Pulmonary artery endothelial cell (primary cell): Measurements from ENCODE around the gene SYMPK. TPM values are rescaled to one million over a fixed set of nuclear protein-coding genes. Genes with fewer than 3 reads are reported as not detected.

Experiments used
- DNase-seq: peaks from one replicate; pipeline ENCODE4 v3.0.0-alpha.2; 2011; ENCODE audit warnings: low read depth, low spot score
- total RNA-seq: library from RNA; depleted of rRNA; stranded (reverse); fragments of >200 nt; gene quantifications from 2 replicates; pipeline ENCODE4 v1.2.3, GENCODE V29; 2014

Gene SYMPK
- total RNA-seq, 1 donor from 2014 or later = 34.1 TPM

GRCh38 chr19:45825263-45825605, 37.7 kb downstream of the SYMPK start:
- no peak for DNase-seq

GRCh38 chr19:45824531-45825262, 38.2 kb downstream of the SYMPK start:
- no peak for DNase-seq

GRCh38 chr19:45824041-45824471, 38.9 kb downstream of the SYMPK start:
- no peak for DNase-seq

GRCh38 chr19:45823182-45823581, 39.8 kb downstream of the SYMPK start:
- no peak for DNase-seq

GRCh38 chr19:45822716-45823115, 40.2 kb downstream of the SYMPK start:
- no peak for DNase-seq

- DNase-seq = no peak
Measured at GRCh38 chr19:45821570-45821969, 41.4 kb downstream of the SYMPK start.

GRCh38 chr19:45821103-45821521, 41.8 kb downstream of the SYMPK start:
- DNase-seq = no peak

- DNase-seq = no peak
Measured at GRCh38 chr19:45820413-45821102, 42.4 kb downstream of the SYMPK start.

- no peak for DNase-seq
Measured at GRCh38 chr19:45819769-45820168, 43.2 kb downstream of the SYMPK start.

GRCh38 chr19:45817725-45818301, 45.1 kb downstream of the SYMPK start:
- DNase-seq = no peak

- peak; percentile 73 for DNase-seq
Measured at GRCh38 chr19:45817010-45817724, 45.8 kb downstream of the SYMPK start.

GRCh38 chr19:45816236-45817009, 46.5 kb downstream of the SYMPK start:
- no peak for DNase-seq

- no peak for DNase-seq
Measured at GRCh38 chr19:45815481-45816216, 47.3 kb downstream of the SYMPK start.

- DNase-seq = no peak
Measured at GRCh38 chr19:45814851-45815480, 48.0 kb downstream of the SYMPK start, which contains the start of gene RSPH6A. RSPH6A (minus strand) TSS chr19:45815308; CDS start chr19:45815176, 132 bp downstream.

GRCh38 chr19:45814166-45814780, 48.7 kb downstream of the SYMPK start:
- DNase-seq = no peak

GRCh38 chr19:45812297-45812696, 50.6 kb downstream of the SYMPK start:
- DNase-seq = no peak

GRCh38 chr19:45809643-45810159, 53.2 kb downstream of the SYMPK start:
- no peak for DNase-seq

- DNase-seq = no peak
Measured at GRCh38 chr19:45805719-45806118, 57.2 kb downstream of the SYMPK start.

GRCh38 chr19:45804959-45805230, 58.1 kb downstream of the SYMPK start:
- DNase-seq = no peak
